Effector CD4-positive, alpha-beta T cell (primary cell): ENCODE measurements around the gene GNB1L.
"Not testable (repeated sequence)": the region's sequence is repeated elsewhere in the genome, so short reads cannot be mapped to it uniquely, and the experiment has no call there.

Source experiments
- DNase-seq: peaks from one replicate; pipeline ENCODE4 v3.0.0-alpha.2; 2020

The GNB1L gene

DNA sequence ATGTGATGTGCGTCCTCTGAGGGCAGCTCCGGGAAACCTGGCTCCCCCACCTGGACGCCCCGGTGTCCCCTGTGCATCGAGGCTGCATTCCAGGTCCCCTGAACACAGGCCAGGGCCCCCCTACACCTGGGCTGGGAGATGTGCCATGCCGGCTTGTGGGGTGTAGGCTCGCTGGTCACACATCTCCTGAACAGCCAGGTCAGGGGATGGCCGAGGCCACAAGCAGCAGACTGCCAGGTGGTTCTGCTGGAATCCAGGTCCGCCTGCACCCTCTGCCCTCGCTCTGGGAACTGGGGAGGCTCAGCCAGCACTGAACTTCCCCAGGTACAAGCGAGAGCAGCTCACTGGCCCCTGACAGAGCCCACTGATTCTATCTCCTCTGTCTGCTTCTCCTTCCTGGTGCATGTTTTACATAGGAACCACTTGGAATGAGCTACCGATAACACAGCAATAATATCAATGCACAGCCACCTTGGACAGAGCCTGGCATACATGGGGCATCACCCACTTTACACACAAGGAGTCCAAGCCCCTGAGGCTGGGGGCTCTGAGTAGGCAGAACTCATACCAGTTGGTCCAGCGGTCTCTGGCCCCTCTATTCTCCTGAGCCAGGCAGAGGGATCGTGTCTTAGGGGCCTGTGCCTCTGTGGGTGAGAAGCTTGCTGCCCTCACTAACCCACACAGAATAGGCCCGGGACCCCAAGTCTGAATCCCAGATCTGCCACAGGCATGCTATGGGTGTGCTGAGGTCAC lies 47.3 kb downstream of the GNB1L start:
- no peak for DNase-seq

DNA sequence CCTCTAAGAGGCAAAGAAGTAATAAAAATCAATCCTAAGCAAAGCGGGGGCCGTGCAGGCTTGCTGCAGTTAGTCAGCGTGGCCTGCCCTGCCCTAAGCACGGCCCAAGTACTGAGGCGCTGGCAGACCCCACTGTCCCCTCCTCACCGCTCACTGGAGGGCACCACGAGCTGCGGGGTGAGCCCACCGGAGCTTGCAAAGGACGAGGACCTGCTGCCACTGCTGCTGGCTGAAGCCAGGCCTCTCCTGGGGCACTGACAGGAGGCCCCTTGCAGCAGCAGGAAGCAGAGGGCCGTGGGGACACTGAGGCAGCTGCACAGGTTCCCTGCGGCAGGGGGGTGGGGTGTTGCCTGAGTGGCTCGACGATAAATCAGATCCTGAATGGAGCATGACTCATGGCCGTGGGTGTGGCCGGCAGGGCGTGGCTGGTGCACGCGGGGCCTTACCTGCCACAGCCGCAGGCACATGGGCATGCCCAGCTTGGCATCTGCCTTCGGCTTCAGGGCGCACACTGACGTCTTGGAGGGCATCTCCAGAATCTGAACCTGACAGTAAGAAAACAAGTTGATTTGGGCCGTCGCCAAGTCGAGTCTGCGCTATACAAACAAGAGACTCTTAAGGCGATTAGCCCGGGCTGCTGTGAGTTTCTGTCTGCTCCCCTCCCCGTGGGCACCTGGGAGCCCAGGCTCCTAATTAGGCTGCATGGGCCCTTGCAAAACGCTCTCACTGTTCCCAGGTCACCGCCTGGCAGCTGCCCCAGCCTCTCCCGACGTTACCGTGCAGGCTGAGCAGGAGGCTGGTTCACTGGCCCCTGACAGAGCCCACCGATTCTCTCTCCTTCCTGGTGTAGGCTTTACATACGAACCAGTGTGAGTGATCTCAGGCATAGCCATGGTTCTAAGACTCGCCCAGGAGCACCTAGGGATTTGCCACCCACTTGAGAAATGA lies 48.2 kb downstream of the GNB1L start:
- DNase-seq, result no peak

DNA sequence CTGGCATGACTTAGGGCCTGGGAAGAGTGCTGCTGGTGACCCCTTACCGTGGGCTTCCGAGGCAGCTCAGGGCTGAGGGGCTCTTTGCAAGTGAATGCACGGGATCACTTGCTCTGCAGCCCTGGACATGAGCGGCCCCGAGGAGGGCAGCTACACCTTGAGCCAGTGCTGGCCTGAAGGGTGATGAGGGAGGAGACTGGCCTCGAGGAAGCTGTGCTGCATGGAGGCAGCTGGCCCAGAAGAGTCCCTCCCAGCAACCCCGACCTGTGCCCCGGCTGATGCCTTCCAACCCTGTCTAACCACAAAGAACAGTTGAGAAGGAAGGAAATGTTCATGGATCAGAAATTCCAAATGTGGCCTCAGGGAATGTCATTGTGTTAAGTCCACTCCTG lies 48.9 kb downstream of the GNB1L start:
- no peak for DNase-seq

DNA sequence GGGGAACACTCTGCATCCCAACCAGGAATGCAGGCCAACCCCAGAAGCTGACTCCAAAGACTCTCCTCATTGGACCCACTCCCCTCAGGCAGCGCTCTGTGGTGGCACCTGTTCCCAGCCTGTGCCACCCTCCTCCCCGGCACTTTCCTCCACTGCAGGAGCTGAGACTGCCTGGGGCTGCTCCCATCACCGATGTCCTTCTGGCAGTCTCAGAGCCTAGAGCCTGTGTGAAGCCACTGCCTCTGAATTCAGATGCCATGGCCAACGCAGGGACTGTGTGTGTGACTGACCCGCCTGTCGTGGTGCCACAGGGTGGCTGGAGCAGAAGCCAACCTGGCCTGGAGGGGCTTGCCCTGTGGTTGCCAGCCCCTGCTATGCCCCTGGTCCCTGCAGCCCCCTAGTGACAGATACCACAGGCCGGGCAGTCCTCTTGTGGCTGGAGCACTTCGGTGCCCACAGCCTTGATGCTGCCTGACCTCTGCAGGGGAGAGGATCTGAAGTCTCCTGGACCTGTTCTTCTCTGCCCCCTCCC lies 50.9 kb downstream of the GNB1L start:
- DNase-seq, result no peak

DNA sequence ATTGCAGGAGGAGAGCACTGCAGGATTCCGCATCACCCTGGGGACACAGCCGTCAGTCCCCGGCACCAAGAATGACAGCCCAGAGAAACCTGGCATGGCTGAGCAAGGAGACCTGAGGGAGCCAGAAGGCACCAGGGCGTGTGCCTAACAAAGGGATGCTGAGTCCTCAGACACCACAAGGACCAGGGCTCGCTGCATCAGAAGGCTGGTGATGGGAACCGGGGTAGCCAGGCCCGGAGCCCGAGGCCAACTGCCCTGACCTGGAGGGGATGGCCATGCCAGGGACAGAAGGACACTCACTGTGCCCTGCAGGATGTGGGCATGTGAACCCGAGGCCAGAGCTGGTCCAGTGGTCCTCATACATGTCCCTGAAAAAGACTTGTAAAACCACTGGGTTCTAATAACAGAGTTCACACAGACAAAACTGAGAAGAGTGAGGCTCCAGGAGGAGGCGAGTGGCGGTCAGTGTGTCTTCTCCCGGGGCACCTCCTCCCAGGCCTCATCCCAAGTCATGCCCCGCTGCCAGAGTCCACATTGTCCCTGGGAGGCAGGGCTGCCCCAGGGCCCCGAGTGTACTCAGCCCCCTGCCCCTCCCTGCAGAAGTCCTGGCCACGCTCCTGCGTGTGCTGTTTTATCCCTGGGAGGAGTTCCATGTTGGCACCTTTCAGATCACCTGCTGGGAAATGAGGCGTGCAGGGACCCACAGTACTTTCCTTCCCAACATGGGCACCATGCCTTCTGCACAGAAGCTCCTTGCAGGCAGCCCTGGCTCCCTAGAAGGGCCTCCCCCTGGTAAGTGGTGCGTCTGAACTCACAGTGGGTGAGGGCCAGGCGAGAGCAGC lies 51.6 kb downstream of the GNB1L start:
- DNase-seq, result no peak

DNA sequence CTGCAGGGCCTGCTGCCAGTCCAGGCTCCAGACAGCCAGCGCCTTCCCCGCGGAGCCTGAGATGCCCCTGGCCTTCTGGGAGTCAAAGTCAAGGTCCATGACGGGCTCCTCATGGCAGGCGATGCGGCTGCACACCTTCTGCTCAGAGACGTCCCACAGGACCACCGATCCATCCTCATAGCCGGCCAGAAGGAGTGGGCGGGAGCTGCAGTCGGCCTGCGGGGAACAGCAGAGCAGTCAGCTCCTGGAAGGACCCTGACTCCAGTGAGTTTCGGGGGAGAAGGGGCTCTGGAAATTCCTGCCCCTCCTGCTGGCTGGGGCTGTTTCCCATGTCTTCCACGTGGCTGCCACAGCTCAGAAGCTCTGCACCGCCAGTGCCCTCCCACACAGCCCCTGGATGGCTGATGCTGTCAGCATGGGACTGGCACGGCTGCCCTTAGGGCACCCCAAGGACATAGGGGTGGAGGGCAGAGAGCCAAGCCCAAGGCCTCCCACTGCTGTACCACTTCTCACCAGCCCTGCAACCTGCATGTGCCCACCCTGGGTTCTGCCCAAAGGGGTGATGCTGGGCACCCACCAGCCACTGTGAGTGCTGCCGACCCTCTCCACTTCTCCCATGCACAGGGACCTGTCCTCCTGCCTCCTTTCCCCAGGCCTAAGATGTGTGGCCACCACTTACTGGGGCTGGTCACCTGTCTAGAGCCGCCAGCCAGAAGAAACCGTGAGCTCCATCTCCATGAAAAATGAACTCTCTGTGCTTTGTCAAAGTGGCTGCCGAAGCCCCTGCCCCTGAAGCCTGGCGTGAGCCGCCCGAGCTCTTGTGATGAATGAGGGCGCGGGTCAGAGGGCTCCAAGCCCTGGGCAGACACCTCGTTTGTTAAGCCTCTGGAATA lies 52.4 kb downstream of the GNB1L start:
- DNase-seq, result no peak

DNA sequence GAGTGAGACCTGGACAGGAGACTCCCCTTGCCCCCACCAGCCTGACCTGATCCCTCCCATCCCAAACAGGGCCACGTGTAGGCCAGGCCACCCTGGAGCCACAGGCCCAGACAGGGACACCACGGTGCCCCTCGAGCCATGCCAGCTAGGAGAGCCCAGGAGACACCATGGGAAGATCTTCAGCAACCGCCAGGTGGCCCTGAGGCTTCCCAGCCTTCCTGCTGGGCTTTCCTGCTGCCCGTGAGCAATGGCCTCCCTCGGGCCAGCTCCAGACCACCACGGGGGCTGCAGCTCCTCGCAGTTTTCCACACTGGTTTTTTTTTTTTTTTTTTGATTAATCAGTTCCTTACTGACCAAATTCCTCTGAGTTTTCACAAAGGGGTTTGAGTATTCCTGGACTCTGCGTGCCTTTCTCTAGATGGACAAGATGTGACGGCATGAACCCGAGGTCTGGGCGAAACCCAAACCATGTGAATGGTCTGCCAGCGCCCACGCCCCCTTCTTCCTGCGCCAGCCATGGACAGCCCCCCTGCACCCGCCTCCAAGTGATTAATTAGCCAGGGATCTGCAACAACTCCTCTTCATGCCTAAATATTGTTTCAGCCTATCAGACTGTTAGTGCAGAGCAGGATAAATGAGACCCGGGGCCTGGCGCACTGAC lies 53.2 kb downstream of the GNB1L start:
- DNase-seq, result no peak

DNA sequence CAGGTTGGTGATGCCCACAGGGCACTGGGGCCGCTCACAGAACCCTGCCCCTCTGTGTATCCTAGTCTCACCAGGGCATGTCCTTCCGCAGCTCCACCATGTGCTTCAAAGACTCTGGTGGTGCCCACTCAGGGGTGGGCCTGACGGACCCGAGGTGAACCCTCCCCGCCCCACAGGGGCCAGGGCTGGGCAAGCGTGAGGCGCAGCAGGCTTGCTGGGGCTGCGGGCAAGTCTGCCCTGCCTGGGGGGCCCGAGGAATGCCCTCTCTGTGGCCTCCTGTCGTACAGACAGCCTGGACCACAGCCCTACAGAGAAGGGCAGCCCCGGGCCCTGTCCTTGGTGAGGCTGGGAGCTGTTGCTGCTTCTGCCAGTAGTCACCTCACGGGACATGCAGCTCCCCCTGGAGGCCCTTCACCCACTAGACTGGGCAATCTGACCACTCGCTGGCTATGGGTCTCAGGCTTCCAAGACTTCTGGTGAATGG lies 53.9 kb downstream of the GNB1L start:
- DNase-seq, result no peak

DNA sequence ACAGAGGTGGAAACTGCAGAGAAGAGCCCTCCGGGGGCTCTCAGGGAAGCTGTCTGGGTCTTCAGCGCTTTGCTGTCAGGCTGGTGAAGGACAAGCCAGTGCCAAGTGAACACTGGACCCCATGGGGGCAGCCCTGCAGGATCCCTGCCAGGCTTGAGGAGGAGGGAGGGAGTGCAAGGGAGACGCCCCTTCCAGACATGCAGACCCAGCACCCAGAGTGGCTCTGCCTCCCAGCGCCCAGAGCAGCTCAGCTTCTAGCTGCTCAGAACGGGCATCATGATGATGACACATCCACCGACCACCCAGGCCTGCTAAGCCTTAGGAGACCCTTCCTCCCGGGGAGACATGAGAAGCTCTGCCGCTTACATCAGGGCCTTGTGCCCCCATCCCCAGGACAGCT lies 54.4 kb downstream of the GNB1L start:
- no peak for DNase-seq

DNA sequence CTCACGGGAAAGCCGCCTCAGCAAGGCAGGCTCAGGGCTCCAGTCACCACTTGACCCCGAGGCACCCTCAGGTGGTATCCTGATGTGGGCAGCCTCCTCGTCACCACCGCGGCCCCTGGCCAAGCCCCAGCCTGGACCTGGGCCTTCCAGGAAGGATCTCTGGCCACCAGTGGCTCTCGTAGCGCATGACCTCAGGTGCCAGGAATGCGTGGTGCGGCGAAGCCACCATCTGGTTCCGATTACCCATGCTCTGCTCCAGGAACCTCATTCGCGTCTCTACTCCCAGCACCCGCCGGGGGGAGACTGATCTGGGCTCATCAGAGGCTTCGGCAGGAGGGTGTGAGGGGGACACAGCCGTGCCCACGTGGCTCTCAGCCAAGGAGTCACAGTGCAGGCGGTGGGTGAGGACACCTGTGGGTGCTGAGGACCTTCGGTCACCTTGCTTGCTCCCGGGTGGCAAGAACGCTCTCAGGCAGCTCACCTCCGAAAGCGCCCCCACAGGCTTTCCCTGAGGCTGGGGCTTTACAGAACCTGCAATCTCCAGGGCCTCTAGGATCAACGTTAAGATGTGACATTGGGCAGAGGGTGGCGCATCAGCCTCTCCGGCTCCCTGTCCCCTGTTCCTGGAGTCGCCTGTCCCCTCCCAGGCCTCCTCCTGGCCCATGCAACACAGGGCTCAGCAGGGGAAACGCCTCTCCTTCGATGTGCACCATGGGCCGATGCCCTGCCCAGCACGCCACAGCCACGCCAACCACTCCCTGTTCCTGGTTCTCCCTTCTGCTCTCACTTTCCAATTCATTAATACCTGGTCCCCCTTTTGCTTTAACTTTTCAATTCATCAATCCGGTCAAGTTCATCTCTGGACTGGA lies 55.1 kb downstream of the GNB1L start:
- no peak for DNase-seq

DNA sequence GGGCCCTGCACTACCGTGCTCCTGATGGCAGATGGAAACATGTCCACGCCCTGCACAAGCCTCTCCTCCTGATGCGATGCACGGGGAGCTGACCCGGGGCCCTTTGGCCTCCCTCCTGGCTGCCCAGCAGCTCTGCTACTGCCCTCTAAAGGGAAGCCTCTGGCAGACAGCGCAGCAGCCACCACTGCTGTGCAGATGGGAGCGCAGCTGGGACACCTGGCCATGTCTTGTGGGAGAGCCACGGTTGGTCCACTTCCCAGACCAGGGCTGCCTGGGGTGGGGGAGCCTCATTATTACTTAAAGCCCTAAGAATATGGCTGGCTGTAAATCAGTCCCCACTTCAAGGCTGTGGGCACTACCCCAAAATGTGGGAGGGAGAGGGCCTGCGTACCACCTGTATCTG lies 55.8 kb downstream of the GNB1L start:
- no peak for DNase-seq

DNA sequence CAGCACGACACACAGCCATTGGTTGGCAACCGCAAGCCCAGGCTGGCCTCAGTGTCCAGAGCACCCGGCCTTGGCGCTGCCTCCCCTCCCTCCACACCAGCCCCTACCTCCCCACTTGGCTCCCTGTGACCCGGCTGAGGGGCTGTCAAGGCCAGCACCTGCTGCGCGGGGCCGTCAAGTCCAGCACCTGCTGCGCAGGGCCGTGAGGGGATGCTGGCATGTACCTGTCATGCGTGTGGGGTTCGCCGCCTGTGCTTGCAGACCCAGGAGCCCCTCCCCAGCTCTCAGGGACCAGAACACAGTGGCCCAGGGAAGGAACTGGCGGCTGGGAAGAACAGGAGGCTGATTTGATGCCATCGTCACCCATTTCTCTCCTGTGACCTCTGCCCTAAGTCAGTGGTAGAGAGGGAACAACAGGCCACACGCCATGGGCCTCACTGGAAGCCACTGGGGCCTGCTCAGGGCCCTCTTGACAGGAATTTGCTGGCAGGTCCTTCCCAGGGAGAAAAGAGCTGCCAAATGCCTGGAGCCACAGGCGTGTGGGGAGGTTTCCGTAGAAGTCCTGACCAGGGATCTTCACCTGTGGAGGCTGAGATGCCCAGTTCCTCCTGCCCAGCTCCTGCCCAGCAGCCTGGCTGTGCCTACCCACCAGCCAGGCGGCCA lies 56.5 kb downstream of the GNB1L start:
- DNase-seq, result no peak

DNA sequence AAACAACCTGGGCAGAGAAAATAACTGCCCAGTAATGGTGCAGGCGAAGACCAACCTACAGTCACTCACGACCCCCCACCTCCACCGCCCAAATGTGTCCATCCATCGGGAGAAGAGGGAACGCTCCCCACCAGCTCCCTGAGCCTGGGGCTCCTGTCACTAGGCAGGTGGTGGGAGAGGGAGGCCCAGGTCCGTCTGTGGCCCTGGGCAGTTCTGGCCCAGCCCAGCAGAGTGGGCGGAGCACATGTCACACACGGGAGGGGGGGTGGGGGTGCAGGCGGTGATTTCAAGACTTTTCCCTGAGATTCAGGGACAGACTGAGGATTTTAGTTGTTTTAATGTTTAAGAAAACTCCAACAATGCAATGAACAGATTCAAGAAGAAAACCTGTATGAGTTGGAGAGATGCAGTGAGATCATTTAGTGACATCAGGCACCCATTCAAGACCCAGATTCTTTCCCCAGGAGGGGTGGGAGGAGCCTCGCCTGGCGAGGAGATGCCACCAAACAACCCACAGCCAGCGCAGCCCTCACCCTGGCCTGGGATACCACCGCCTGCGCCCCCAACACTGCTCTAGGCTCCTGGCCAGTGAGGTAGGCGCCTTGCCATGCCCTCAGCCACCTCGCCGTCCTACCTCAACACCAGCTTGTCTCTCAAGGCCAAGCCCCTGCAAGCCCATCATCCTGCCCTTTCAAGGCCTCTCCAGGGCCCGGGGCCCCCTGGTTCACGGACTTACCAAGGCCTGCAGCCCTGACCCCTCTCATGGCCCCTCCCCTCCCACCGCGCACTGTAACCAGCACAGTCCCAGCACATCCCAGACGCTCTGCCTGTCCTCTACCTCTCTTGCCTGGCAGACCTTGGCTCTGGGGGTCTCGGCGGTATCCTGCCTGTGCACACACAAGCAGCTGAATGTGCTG lies 57.3 kb downstream of the GNB1L start:
- DNase-seq, result no peak

DNA sequence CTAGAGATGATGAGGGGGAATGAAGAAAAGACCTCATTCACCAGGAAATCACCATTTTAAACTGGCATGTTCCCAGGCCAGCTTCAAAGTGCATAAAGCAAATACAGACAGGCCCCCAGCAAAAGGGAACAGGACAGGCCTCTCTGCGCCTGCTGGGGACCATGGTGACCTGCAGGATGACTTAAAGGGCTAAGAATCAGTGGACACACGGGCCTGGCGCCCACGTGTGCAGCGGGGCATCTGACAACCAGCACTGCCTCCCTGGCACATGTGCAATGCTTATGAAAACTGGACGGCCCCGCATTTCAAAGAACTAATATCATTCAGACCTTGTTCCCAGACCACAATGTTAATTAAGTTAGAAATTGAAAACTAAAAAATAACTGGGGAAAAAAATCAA lies 58.5 kb downstream of the GNB1L start:
- DNase-seq, result no peak

DNA sequence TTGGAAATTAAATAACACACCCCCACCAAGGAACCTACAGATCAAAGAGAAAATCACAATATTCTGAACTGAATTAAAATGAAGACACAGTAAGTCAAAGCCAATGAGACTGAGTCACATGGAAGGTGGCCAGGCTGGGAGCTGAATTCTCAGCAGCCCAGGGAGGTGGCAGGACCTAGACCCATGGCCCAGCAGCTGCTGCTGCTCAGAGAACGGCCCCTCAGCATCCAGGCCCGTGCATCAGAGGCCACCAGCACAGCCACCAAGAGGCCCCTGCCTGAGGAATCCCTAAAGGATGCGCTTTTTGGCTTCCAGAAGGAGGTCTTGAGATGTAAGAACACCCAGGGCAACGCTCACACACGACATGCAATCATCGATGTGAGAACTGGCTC lies 59.1 kb downstream of the GNB1L start:
- no peak for DNase-seq

DNA sequence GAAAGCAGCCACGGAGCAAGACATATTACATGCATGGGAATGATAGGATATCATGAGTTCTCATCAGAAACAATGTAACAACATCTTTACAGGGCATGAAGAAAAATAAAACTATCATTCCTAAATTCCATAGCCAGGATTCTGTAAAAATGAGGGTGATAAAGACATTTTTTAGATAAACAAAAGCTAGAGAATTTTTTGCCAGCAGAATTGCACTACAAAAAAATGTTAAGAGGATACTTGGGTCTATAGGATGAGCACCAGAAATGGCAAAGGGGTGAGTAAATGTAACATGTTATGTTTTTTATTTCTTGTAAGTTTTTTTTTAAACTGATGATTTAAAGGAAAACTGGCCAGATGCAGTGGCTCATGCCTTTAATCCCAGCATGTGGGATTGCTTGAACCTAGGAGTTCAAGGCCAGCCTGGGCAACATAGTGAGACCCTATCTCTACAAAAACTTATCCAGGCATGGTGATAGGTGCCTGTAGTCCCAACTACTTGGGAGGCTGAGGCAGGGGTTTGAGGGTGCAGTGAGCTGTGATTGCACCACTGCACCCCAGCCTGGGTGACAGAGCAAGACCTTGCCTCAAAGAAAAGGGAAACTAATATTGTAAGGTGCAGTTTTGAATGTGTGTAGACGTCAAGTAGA lies 60.9 kb downstream of the GNB1L start:
- no peak for DNase-seq

DNA sequence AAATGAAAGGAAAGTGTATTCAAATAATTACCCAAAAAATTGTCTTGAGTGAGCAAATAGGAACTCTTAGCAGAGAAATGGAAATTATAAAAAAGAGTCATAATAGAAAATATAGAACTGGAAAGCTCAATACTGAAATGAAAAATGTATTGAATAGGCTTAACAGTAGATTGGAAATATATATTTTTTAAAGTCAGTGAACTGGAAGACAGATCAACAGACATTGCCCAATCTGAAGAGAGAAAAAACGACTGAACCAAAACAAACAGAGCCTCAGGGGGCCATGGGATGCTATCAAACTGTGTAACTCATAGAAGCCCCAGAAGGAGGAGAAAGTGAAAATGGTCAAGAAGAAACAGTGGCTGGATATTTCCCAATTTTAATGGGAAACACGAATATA lies 61.5 kb downstream of the GNB1L start:
- DNase-seq, result no peak

DNA sequence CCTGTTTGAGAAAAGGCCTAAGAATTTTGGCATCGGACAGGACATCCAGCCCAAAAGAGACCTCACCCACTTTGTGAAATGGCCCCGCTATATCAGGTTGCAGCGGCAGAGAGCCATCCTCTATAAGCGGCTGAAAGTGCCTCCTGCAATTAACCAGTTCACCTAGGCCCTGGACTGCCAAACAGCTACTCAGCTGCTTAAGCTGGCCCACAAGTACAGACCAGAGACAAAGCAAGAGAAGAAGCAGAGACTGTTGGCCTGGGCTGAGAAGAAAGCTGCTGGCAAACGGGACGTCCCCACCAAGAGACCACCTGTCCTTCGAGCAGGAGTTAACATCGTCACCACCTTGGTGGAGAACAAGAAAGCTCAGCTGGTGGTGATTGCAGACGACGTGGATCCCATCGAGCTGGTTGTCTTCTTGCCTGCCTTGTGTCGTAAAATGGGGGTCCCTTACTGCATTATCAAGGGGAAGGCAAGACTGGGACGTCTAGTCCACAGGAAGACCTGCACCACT lies 62.2 kb downstream of the GNB1L start:
- DNase-seq, result not testable (repeated sequence)
